Stimulated activated CD4-positive, alpha-beta T cell treated with anti-CD3 and anti-CD28 coated beads, TNF-alpha, amount 100 ng/mL, for 1 hour (primary cell): Measurements from ENCODE around the gene NPSR1.
"Not testable (repeated sequence)": the region's sequence is repeated elsewhere in the genome, so short reads cannot be mapped to it uniquely, and the experiment has no call there.

Experiments used
- DNase-seq, 3 donors: peaks; one replicate each; pipeline ENCODE4 v3.0.0-alpha.2; 2020; ENCODE audit warnings: low read depth in 3 of 3, low spot score in 1 of 3

NPSR1 gene

DNA sequence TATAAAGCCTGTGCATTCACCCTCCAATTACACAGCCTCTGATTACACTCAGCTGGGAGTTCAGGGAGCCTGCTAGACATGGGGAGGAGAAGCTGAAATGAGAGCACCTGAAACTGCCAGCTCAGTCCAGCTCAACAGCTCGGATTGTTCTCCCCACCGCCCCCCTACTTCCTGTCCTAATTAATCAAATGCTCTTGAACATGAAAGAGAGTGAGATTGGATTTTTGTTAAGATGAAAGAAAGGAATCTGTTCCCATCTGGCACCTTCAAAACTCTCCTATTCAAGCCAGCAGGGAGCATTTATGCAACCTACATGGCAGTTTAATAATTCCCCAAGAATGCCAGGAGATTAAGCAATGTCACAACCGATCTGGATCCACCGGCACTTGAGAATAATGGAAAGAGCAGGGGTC is 98.0 kb downstream of the NPSR1 start:
- DNase-seq: no peak

DNA sequence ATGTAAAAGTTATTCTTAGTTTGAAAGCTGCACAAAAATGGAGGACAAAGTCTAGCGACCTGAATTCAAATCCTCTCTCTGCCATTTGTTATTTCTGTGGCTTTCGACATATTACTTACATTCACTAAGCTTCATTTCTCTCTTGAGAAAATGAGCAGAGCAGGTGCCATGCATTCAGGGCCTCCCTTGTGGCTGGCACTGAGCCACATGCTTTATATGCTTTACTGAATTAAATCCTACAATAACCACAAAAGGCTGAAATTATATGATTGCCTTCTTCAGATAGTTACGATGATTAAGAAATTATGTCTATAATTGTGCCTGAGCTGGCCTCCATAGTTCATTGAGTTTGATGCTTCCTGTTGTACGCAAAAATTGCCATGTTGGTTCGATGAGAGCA is 98.7 kb downstream of the NPSR1 start:
- DNase-seq: no peak

DNA sequence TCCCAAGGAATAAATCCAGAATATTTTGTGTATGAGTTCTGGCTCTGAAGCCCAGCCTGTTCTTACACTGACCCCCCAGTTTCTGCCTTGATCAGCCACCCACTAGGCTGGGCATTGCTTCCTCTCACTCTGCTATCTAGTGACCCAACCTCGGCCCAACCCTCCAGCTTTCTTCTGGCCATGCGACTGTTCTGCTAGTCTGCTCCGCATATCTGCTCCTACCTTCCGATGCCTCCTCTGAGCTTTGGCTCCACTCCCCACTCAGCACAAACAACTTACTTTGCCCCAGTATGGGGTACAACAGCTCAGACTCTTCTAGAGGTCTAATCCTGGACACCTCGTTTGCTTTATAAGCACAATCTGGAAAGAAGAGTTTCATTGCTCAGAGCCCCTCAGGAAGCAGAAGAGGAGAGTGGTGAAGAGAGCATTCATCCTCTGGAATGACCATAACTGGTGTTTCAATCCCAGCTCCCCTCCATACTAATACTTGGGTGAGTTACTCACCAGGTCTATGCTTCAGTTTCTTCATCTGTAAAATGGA is 99.6 kb downstream of the NPSR1 start:
- DNase-seq: no peak

DNA sequence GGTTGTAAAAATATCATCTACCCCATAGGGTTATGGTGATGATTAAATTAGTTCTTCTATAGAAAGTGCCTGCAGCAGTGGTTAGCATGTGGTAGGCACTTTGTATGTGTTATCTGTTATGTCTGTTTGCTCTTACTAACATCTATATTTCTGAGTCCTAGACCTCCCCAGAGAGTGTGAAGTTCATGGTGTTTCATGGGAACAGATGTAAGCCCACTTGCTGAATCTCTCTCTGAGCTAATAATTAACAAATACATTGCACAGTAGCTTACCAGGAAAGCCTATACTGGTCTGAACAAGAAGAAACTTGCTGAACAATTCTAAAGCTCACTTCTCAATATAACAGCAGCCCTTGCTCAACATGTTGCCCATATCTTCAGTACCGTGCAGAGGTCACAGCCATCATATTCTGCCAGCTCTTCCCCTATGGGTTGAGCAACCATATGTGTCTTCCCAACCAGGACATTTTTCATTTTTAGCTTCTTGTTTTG is 100.1 kb downstream of the NPSR1 start:
- DNase-seq: no peak

DNA sequence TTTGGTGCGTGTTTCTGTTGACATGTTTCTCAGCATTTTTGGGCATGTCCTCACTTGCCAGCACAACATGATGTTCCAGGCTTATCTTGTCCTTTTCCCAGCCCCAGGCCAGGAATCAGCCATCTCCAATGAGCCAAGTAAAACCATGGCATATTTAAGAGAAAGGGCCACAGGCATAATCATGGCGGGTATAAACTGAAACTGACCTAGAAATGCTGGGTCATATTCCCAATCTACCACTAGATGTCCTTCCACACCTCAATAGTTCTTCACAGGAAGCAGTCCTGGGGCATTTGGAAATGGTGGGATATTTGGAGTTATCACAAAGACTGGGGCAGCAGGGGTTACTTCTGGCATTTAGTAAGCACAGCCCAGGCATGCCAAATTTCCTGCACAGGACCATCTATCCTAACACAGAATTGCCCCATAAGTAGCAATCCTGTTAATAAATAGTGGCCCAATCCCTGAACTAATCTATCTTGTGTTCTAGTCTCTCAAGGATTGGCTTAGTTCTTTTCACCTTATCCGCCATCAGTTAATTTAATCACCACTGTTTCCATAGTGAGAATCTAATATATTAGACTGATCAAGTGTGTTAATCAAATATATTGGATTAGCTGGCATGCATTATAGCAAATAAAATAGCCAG is 101.6 kb downstream of the NPSR1 start:
- DNase-seq: no peak

DNA sequence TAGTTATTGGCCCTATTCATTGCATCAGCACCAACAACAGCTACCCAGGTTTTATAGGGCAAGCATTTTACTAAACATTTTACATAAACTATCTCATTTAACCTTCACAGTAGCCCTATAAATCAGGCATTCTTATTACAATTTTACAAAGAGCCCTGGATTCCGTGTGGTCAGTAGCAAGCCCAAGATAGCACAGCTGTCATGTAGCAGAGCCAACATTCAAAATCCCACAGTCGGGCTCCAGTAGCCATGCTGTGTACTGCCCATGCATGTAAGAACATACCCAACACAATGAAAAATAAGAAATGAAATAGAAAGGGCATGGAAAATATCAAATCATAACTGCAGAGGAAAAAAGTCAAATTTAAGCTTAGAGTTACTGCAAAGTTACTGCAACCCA is 102.3 kb downstream of the NPSR1 start:
- no peak for DNase-seq

DNA sequence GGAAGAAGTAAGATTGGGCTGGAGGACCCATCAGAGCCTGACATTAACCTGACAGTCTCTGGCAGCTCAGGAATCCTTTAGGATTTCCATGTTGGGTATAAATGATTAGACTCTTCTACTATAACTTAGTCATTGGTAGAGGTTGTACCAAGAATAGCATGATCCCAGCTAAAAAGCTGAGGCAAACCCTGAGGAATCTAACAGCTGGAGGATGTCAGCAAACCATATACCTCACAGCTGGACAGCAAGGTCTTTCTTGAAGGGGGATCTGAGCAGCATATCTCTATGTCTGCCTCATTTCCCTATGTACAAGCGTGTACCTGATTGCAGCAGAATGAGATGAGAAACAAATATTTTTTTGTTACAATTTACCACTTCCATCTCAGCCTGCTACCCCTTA is 103.2 kb downstream of the NPSR1 start:
- DNase-seq: no peak

DNA sequence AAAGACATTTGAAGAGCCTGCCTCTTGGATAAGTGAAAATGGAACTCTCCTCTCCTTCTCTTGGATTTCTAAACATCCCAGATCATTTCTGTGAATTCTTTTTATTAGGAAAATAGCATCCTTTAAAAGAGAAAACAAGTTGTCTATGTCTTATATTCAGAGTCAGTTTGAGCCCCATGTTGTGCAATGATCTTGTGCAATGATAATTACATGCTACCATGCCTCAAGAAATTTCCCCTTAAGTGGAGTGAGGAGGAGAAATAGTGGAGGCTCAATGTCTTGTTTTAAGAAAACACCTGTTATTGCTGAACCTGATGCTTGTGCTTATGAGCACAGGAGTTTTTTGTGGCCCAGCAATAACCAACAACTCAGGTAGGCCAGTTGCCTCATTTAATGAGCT is 103.6 kb downstream of the NPSR1 start:
- no peak for DNase-seq

DNA sequence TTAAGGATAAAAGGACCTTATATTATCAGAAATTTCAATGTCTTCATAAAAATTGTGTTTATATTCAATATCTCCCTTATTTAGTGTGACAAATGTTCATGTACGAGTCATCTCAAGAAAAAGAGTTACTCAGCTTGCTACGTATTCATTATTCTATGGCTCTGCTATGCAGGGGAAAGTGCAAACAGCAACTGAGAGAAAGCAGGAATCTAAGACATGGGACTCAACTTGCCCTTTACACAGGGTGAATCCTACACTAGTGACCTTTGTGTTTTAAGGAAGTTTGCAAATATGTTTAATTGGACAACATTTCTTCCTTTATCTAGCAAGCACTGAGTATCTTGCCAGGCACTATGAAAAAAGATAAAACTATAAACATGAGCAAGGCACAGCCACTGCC is 104.7 kb downstream of the NPSR1 start:
- DNase-seq: no peak

DNA sequence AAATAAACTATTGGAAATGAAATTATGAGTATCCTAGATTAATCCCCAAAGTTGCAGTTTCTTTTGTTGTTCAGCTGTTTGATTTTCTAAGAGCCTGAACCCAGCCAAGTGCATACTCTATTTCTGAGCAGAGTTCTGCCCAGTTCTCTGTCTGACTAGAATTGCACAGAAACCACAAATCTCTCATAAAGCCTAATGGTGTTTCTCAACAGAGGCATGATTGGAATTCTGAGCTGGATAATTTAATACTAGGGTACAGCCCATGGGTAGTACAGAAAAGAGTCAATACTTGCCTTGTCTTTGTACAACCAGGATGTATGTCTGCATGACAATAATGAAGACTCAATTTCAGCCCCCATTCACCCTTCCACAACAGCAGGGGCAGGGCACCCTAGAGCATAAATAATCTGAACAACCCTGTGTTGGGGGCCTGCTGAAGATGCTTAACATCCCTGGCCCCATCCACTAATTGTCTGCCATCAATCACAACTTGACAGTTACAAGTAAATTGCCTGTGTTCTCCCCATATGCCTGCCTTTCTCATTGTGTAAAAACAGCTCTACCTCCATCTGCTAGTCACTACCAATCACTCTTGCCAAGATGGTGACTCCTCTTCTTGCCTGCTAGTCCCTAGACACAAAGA is 114.4 kb downstream of the NPSR1 start:
- no peak for DNase-seq

DNA sequence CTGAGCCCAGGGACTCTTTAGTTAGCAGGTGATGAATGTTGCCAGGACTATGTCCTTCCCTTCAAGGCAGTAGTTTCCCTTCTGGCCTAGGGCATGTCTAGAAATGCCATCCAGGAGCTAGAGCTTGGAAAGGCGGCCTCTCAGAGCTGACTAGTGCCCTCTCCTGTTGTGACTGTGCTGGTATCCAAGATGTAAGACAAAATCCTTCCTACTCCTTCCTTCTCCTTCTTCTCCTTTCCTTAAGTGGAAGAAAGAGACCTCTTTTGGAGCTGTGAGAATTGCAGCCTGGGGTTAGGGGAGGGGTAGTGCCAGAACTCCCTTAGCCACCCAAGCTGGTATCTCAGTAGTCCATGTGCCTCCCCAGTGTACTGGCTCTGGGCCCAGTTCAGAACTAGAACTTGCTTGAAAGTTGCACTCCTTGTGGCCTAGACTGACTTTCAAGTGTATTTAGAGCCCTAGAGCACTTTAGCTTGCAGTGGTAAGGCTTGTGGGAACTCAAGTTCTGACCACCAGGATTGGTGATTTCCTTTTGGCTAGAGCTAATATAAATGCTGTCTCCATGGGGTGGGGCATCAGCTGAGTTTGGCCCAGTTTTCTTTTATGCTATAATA is 118.8 kb downstream of the NPSR1 start:
- DNase-seq: no peak

DNA sequence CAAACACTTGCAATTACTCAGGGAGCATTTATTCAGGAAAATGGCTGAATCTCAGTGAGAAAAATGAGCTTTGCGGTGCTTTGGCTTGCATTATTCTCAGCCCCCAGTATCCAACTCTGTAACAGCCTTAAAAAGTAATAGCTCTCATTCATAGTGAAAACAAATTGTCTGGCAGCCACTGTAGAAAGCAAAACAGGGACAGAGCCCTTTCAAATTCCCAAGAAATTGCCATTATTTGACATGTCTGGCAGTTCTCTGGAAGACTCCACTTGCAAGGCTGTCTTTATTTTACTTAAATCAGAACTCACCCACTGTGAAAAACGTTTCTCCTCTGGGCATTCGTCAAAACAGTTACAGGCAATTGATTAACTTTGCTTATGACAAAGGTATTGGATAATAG is 122.5 kb downstream of the NPSR1 start:
- DNase-seq: no peak

DNA sequence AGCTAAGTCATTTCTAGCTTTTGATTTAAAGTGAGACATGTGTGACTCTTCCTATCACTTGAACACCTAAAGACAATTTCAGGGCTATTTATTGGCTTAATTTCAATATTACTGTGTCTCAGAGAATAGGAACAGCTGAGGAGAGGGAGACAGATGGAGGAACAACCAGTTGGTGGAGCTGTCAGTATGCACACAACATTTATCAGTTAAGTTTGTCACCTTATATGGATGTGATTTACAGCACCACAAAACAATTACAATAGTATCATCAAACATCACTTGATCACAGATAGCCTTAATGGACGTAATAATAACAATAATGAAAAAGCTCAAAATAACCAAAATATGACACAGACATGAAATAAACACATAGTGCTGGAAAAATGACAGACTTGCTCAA is 129.6 kb downstream of the NPSR1 start:
- no peak for DNase-seq

DNA sequence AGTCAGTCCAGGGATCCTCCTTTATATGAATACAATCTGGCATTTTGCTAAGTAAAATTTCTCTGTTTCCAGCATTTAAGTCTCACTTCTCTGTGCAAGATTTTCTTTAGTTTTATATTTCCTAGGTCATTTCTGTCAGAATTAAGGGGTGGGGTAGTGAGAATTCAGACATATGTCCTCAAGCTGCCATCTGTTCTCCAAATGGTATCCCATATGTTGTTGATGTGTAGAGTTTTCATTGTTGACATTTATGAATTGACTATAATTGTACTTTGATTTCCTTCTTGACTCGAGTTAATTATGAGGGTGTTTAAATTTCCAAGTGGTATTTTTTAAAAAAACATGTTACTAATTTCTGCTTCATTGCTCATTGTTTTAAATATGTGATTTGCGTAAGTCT is 148.8 kb downstream of the NPSR1 start:
- no peak for DNase-seq

DNA sequence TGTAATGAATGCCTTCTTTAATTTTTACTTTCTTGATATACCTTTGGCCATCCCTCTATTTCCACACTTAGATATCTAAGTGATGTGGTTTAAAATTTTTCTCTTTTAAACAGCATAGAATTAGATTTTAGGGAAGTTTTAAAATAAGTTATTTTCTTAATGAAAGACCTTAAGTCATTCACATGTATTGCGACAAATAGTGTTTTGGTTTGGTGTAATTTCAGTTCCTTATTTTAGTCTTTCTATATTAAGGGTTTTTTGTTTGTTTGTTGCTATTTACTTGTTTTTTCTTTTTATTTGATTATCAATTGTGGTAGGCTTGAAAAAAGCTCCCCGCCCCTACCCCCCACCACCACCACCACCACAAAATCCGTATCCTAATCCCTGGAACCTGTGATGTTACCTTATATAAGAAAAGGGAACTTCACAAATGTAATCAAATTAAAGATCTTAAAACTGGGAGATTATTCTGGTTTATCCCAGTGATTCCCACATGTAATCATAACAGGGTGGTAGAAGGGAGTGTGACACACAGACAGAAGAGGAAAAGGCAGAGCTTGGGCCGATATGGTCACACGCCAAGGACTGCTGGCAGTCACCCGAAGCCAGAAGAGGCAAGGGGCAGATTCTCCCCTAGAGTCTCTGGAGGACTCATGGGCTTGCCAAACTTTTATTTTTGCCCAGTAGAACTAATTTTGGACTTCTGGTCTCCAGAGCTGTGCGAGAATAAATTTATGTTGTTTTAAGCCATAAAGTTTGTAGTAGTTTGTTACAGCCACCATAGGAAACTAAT is 149.7 kb downstream of the NPSR1 start:
- DNase-seq: no peak

DNA sequence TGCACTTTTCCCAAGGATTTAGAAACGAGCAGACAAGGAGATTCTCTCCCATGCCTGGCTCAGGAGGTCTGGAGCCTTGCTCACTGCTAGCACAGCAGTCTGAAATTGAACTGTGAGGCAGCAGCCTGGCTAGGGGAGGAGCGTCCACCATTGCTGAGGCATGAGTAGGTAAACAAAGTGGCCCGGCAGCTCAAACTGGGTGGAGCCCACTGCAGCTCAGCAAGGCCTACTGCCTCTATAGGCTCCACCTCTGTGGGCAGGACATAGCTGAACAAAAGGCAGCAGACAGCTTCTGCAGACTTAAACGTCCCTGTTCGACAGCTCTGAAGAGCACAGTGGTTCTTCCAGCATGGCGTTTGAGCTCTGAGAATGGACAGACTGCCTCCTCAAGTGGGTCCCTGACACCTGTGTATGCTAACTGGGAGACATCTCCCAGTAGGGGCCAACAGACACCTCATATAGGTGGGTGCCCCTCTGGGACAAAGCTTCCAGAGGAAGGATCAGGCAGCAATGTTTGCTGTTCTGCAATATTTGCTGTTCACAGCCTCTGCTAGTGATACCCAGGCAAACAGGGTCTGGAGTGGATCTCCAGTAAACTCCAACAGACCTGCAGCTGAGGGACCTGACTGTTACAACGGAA is 156.3 kb downstream of the NPSR1 start:
- not testable (repeated sequence) for DNase-seq

DNA sequence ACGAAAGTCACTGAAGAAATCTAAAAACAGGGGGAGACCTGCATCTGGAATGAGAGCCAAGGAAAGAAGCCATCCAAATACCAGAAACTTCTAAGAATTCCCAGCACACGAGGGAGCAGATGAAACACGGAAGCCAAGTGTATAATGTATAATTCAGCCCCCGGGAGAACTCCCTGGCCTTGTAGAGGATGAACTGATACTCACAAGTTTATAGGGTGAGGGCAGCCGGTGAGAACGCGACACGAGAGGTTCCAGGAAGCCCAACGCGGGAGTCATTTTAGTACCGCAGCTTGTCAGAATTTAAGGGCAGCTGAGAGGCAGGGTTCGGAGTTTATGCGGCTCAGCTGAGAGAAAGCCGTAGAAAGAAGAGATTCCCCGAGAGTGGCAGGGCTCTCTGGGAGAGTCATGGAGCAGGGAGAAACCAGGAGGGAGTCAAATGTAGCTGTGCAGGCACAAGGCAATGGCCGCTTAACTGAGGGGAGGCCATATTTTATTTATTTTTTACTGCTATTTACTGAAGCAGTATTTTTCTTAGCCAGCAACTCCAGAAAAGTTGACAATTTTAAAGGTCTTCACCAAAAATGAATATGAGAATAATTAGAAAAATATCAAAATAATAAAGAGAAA is 164.0 kb downstream of the NPSR1 start:
- DNase-seq: no peak

DNA sequence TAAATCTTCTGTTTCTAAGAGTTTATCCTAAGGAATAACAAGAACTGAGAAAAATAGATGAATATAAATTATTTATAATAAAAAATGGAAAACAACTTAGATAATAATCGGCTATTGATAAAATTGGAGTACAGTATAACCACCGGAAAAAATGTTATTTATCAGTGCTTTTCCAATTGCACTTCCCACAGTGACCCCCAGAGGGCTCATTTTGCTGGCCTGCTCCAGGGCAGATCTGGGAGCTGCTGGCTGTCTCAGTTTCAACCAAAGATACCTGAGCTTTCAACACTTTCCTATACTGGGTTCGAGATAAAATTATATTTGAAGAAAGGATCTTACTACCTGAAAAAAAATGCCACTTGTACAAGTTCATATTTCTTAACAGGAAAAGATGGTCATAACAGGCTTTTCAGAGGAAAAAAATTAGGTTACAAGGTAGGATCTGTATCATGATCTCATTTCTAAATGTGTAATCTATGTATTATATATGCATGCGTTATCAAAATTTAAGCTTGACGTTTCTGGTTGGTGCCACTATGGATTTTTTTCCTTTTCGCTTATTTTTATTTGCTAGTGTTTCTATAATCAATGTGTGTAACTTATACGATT is 165.7 kb downstream of the NPSR1 start:
- DNase-seq: peak; percentile 2 to 30 (median 5)

DNA sequence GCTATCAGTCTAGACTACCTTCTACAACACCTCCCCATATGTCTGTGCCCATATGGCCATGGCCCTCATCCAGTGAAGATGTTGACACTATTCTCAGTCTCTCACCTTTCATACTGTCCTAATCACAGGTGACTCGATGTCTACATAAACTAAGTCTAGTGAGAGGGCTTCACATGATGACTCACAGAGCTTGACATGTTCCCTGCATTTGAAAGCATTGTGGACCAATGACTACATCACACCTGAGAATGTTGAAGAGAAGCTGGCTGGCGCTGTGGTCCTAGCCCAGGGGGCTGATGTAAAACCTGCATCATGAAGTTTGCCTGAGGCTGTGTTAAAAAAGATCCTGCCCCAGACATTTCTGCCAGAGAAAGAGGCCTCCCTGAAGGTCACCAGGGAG is 167.2 kb downstream of the NPSR1 start:
- DNase-seq: no peak

DNA sequence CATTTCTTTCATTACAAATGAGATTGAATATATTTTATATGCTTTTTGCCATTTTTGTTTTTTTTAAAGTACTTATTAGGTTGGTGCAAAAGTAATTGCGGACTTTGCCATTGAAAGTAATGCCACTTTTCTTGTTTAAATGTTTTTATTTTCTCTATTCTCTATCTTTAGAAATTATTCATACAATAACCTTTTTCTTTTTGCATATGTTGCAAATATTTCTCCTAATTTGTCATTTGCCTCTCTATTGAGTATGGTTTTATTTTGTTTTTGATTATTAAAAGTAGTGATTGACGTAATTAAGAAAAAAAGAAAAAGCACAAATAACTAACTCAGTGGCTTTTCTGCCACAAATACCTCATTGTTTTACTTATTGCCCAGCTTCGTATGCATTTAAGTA is 172.4 kb downstream of the NPSR1 start:
- no peak for DNase-seq
